ENCODE results near the gene TPSD1. TPM values are rescaled to one million over a fixed set of nuclear protein-coding genes. Genes with fewer than 3 reads are reported as not detected.

The TPSD1 gene
- polyA plus RNA-seq, 1 experiment: not detected

DNA sequence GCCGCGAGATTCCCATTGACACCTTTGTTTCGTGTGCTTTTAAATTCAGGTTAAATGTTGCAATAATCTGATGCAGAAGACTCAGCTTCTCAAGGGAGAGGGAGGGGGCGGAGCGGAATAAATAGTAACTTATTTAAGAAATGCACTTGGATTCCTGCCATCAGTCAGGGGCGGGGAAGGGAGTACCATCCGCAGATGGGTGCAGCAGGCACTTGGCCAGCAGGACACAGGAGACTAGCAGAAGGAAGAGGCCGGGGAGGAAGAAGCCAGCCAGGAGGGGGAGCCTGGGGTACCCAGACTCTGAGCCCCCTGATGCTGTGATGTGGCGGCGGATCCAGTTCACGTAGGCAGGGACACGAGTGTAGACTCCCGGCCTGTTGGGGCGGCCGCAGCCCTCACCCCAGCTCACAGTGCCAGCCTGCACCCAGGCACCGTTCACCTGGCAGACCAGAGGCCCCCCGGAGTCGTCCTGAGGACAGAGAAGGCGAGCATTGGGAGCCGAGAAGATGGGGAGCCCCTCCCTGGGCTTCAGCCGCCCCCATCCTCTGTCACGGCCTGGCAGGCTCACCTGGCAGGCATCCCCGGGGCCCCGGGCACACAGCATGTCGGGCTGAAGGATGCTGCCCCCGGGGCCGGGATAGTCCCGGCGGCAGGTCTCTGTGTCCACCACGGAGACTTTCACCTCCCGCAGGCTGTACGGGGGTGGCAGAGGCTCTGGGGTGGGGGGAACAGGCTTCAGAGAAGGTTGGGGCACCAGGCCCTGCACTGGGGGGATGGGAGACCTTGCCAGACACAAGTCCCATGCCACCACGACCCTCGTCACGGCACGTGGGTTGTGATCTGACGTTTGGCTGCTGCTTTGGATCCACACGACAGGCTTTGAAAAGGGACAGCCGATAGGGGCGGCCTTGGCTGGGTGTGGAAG lies 34.0 kb upstream of the TPSD1 start:
- H3K36me3 ChIP-seq (ENCODE audit: control insufficient read depth, insufficient read depth, low read length): no peaks in the 10 kb centered on the region
- no peak overlapping the region for H3K4me3 ChIP-seq (ENCODE audit: low read depth, low read length)
- CTCF ChIA-PET: no interaction called here
- DNase-seq (ENCODE audit: low read depth): no peak
- 0 out of 2 replicates have a peak, but pooled peaks cover 2% of the 10 kb centered on the region for H3K27me3 ChIP-seq (ENCODE audit: control insufficient read depth, insufficient read depth, low read length)
- POLR2A ChIA-PET: no interaction called here
- TF ChIP-seq, protein P1, sequence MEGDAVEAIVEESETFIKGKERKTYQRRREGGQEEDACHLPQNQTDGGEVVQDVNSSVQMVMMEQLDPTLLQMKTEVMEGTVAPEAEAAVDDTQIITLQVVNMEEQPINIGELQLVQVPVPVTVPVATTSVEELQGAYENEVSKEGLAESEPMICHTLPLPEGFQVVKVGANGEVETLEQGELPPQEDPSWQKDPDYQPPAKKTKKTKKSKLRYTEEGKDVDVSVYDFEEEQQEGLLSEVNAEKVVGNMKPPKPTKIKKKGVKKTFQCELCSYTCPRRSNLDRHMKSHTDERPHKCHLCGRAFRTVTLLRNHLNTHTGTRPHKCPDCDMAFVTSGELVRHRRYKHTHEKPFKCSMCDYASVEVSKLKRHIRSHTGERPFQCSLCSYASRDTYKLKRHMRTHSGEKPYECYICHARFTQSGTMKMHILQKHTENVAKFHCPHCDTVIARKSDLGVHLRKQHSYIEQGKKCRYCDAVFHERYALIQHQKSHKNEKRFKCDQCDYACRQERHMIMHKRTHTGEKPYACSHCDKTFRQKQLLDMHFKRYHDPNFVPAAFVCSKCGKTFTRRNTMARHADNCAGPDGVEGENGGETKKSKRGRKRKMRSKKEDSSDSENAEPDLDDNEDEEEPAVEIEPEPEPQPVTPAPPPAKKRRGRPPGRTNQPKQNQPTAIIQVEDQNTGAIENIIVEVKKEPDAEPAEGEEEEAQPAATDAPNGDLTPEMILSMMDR (IDR thresholded peaks at IDR 0.05; ENCODE audit: insufficient read depth, low read depth, low read length): no peak

DNA sequence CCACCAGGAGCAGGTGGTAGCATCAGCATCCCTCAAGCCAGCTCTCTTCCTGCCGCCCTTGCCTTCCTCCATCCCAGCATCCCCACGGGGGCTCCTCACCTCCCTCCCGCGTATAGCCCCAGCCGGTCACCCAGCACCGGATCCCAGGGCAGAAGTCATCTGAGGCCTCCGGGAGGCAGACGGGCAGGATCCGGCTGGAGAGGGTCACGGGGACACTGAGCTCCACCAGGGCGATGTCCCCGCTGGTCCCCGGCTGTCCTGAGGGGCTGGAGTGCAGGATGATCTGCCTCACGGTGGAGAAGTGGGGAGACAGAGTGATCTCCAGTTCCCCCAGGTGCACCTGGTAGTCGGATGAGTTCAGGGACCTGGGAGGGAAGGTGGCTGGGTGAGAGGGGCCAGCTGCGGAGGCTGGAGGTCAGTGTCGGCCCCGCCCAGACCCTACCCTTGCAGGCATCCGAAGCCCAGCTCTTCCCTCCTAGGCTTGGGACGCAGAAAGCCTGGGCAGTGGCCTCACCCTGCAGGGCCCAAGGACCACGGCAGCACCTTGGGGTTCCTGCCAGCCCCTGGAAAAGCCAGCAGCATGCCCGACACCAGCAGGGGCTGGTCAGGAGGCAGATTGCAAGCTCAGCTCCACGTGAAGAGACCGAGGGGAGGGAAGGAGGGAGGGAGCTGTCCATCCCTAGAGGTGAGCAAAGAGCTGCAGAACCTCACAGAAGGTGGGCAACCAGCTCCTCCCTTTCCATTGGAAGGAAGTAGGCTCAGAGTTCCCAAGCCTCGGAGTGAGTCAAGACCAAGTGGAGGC lies 33.1 kb upstream of the TPSD1 start:
- Histone ChIP-seq H3K36me3 (ENCODE audit: control insufficient read depth, insufficient read depth, low read length) (no peaks in the 10 kb centered on the region), H3K4me3 (ENCODE audit: low read depth, low read length) (no peak overlapping the region), H3K27me3 (ENCODE audit: control insufficient read depth, insufficient read depth, low read length) (0 out of 2 replicates have a peak, but pooled peaks cover 2% of the 10 kb centered on the region)
- TF ChIP-seq, protein P1 (IDR thresholded peaks at IDR 0.05; ENCODE audit: insufficient read depth, low read depth, low read length): no peak
- no peak for DNase-seq (ENCODE audit: low read depth)
- ChIA-PET POLR2A (no interaction called here), CTCF (no interaction called here)

DNA sequence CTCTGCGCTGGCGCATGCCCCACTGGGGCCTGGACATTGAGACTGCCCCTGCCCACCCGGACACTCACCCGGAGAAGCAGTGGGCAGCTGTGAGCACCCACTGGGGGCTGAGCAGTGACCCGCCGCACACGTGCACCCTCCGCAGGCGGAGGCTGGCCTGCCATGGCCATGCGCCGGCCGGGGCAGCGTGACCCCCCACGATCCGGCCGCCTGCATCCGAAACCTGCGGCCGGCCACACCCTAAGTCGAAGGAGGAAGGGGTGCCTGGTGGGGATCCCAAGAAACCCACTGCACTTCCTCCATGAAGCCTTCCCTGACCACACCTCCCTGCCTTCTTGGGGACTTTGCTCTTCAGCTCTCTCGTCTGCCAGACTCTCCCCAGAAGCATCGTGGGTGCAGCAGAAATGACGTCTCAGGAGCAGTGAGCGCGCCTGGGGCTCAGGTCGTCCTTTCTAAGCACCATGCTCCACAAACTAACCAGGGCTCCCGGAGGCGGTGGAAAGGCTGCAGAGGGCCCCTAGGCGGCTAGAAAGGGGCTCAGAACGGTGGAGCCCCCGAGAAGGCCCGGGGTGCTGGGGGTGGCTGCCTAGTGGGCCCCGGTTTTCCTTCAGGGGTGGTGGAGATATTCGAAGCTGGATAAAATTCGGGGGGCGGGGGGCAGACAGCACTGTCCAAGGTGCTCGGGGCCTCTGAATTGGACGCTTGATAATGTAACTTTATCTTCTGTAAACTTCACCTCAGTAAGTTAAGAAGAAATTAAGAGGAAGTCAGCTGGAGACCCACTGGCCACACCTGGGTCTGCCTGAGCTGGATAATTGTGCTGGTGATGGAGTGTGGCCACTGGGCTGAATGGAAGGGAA lies 32.3 kb upstream of the TPSD1 start:
- H3K27me3 ChIP-seq (ENCODE audit: control insufficient read depth, insufficient read depth, low read length): 0 out of 2 replicates have a peak, but pooled peaks cover 2% of the 10 kb centered on the region
- DNase-seq (ENCODE audit: low read depth): no peak
- TF ChIP-seq, protein P1 (IDR thresholded peaks at IDR 0.05; ENCODE audit: insufficient read depth, low read depth, low read length): no peak
- H3K36me3 ChIP-seq (ENCODE audit: control insufficient read depth, insufficient read depth, low read length): no peaks in the 10 kb centered on the region
- CTCF ChIA-PET: no interaction called here
- POLR2A ChIA-PET: no interaction called here
- H3K4me3 ChIP-seq (ENCODE audit: low read depth, low read length): no peak overlapping the region

DNA sequence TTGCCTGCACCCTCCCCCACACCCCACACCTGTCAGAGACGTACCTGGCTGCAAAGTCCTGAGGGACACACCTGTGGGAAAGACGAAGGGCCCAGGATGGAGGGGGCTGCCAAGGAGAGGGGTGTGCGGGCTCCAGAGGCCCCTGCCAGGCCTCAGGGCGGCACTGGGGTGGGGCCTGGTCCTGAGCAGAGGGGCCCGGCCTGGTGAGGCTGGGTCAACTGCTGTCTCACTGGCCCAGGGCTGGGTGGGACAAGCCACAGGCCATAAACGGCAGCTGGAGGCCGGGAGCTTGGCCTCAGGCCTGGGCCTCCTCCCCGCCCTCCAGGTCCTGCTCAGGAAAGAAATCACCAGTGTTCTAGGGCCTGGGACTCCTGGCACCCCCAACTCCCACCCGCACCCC lies 31.3 kb upstream of the TPSD1 start:
- Histone ChIP-seq H3K4me3 (ENCODE audit: low read depth, low read length) (no peak overlapping the region), H3K27me3 (ENCODE audit: control insufficient read depth, insufficient read depth, low read length) (0 out of 2 replicates have a peak, but pooled peaks cover 2% of the 10 kb centered on the region), H3K36me3 (ENCODE audit: control insufficient read depth, insufficient read depth, low read length) (no peaks in the 10 kb centered on the region)
- POLR2A ChIA-PET: no interaction called here
- CTCF ChIA-PET: no interaction called here
- DNase-seq (ENCODE audit: low read depth): no peak
- TF ChIP-seq, protein P1 (IDR thresholded peaks at IDR 0.05; ENCODE audit: insufficient read depth, low read depth, low read length): no peak
